HFF-Myc (cell line): ENCODE measurements around the gene IP6K1.

Source experiments
- DNase-seq: peaks from one replicate; pipeline ENCODE4 v3.0.0-alpha.2; 2011; ENCODE audit warnings: low read depth; ENCODE audit errors: extremely low read depth
- H3K4me3 ChIP-seq: replicated peaks from 2 replicates; pipeline ENCODE4 v1.5.1; 2011; ENCODE audit warnings: low read depth, mild to moderate bottlenecking, control low read depth, low read length
- TF ChIP-seq, protein P1 (sequence below): IDR thresholded peaks from 2 replicates; pipeline ENCODE4 v1.5.1; 2012; ENCODE audit warnings: mild to moderate bottlenecking, low read depth, low read length, control low read depth; ENCODE audit errors: missing control alignments

IP6K1 gene

DNA sequence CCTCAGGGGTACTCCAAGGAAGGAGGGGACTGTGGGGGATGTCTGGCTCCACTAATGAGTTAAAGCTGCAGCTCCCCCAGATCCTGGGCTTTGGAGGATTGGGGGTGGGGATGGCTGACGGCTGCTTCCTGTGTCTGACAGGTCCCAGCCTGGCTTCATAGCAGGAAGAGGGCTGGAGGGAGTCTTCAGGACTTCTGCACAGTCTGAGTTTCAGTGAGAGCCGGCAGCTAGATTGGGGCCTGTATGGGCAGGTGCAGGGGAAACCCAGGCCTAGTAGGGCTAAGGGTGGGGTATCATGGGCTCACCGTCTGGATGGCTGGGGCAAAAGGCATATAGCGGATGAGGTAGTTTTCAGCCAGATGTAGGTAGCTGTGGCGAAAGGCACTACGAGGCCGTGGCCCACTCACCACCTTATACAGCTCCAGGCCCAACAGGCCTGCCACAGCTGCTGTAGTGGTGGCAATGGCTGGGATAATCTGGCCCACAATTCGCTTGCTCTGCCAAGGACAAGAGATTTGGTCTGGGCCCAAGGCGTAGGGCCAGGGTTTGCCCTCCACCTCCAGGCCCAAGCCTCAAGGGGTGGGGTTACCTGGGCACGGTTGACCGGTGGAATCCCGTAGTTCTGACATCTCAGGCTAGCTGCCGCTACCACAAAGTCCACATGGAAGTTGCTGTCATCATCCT lies 21.2 kb upstream of the IP6K1 start:
- DNase-seq: no peak
- TF ChIP-seq, protein P1, sequence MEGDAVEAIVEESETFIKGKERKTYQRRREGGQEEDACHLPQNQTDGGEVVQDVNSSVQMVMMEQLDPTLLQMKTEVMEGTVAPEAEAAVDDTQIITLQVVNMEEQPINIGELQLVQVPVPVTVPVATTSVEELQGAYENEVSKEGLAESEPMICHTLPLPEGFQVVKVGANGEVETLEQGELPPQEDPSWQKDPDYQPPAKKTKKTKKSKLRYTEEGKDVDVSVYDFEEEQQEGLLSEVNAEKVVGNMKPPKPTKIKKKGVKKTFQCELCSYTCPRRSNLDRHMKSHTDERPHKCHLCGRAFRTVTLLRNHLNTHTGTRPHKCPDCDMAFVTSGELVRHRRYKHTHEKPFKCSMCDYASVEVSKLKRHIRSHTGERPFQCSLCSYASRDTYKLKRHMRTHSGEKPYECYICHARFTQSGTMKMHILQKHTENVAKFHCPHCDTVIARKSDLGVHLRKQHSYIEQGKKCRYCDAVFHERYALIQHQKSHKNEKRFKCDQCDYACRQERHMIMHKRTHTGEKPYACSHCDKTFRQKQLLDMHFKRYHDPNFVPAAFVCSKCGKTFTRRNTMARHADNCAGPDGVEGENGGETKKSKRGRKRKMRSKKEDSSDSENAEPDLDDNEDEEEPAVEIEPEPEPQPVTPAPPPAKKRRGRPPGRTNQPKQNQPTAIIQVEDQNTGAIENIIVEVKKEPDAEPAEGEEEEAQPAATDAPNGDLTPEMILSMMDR: no peak
- H3K4me3 ChIP-seq: no peak overlapping the region

- TF ChIP-seq, protein P1: no peak
- no peak for DNase-seq
- no peak overlapping the region for H3K4me3 ChIP-seq
Observed at GRCh38 chr3:49806850-49807249, 20.5 kb upstream of the IP6K1 start.

DNA sequence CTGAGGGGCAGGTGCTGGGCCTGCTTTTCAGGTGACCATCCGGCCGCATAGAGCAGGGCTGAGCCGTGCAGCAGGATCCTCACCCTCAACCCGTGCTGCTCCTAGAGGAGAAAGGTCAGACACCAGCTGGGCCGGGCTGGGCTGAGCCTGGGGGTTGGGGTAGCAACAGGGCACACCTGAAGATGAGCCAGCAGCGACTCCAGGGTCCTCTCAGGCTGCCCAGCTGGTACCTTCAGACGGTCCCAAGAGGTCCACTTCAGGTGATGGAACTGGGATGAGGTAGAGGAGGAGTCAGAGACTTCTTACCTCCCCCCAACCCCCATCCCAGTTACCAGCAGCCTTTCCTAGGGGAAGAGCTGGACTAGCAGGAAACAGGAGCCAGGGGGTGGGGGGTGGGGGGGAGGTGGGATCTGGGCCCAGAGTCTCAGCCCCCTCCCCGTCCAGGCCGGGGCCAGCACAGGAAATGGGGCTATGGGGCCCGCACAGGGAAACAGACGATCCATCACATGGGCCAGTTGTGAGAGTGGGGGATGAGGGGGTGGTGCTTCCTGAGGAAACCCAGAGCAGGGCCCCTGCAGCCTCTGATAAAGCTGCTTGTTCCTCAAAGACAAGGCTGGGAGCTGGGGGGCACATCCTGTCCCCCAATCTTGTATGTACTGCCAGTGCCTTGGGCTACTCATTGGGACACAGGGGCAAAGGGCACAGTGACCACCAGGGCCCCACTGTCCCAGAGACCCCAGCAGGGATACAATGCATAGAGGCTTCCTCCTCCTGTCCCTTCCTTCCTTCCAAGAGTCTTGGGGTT lies 19.8 kb upstream of the IP6K1 start:
- TF ChIP-seq, protein P1: no peak
- H3K4me3 ChIP-seq: no peak overlapping the region
- no peak for DNase-seq

GRCh38 chr3:49805367-49805782 lies 19.0 kb upstream of the IP6K1 start:
- no peak overlapping the region for H3K4me3 ChIP-seq
- TF ChIP-seq, protein P1: no peak
- peak; percentile 64 for DNase-seq

DNA sequence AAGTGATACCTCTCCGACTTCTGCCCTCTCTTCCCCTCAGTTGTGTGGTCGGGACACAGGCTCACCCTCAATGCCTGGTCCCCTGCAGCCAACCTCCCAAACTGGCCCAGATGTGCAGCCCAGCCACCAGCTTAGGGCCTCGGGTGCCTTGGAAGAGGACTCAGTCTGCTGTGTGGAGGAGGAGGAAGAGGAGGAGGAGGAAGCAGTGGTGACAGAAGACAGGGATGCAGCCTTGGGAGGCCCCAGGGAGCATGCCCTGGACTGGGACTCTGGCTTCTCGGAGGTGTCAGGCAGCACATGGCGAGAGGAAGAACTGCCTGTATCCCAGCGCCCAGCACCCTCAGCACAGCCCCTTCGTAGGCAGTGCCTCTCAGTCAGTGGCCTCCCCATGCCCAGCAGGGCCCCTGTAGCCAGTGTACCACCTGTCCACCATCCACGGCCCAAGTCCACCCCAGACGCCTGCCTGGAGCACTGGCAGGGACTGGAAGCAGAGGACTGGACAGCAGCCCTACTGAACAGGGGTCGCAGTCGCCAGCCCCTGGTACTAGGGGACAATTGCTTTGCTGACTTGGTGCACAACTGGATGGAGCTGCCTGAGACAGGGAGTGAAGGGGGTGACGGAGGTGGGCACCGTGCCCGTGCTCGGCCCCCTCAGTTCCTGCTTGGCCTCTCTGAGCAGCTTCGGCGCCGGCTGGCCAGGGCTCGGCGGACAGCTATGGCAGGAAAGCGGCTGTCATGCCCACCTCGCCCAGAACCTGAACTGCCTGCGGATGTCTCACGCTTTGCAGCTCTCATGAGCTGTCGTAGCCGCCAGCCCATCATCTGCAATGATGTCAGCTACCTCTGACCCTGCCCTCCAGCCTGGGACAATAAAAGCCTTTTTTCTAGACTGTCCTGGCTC lies 18.0 kb upstream of the IP6K1 start:
- no peak for DNase-seq
- TF ChIP-seq, protein P1: no peak

GRCh38 chr3:49803465-49804140 lies 17.3 kb upstream of the IP6K1 start:
- no peak for DNase-seq
- TF ChIP-seq, protein P1: no peak
- H3K4me3 ChIP-seq: peak overlapping the region; percentile 69

More for the DNA sequence above, 18.0 kb upstream of the IP6K1 start:
- H3K4me3 ChIP-seq: peak overlapping the region; percentile 69
